ENCODE data around the gene IDH2. TPM values are rescaled to one million over a fixed set of nuclear protein-coding genes. Genes with fewer than 3 reads are reported as not detected.
A peak's percentile ranks its signal among the peaks of the same experiment; 100 is the strongest.

The IDH2 gene
- total and polyA plus RNA-seq, 10 of the 15 experiments (the other 5 are each of a cell fraction or from before 2014, with no cell fraction given) = 2.3 to 358 (median 242) TPM

- ChIA-PET RAD21 (ENCODE audit: unreplicated experiment) (no interaction called here), POLR2A (no interaction called here), SMC1A (ENCODE audit: uncharacterized antibody, unreplicated experiment) (no interaction called here), CTCF (no interaction called here)
- H3K79me2 ChIP-seq (ENCODE audit: control insufficient read depth, insufficient read depth, low read length) = no peaks in the 10 kb centered on the region
- H3K36me3 ChIP-seq (ENCODE audit: control insufficient read depth in 2 of 2, insufficient read depth in 2 of 2, low read length in 1 of 2) = no peaks in the 10 kb centered on the region
- H3K9ac ChIP-seq (ENCODE audit: control insufficient read depth, insufficient read depth, low read length) = no peak overlapping the region
- H3K4me3 ChIP-seq = no peak overlapping the region
- BruUV-seq (replicated peaks) = no TSS peak
- DNase-seq (ENCODE audit: low read depth, low spot score) = no peak
- no peak for FAIRE-seq
- intact Hi-C loops (cut with micrococcal nuclease; ENCODE audit: unreplicated experiment) = no loop called here
- H3K27ac ChIP-seq (ENCODE audit: control insufficient read depth, insufficient read depth) = no peak overlapping the region
- TF ChIP-seq, protein P1, sequence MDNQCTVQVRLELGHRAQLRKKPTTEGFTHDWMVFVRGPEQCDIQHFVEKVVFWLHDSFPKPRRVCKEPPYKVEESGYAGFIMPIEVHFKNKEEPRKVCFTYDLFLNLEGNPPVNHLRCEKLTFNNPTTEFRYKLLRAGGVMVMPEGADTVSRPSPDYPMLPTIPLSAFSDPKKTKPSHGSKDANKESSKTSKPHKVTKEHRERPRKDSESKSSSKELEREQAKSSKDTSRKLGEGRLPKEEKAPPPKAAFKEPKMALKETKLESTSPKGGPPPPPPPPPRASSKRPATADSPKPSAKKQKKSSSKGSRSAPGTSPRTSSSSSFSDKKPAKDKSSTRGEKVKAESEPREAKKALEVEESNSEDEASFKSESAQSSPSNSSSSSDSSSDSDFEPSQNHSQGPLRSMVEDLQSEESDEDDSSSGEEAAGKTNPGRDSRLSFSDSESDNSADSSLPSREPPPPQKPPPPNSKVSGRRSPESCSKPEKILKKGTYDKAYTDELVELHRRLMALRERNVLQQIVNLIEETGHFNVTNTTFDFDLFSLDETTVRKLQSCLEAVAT (IDR thresholded peaks at IDR 0.05) = peak; percentile 39; the same call in 1 of the 2 replicates
- TF ChIP-seq HDAC6 (IDR thresholded peaks at IDR 0.05; ENCODE audit: unreplicated experiment) (no peak), MEF2A (IDR thresholded peaks at IDR 0.05; ENCODE audit: insufficient read depth, low read depth, low read length) (no peak), KAT2A (conservative IDR thresholded peaks at IDR 0.05; ENCODE audit: control insufficient read depth, low read depth, low read length) (no peak), E2F8 (IDR thresholded peaks at IDR 0.05; ENCODE audit: low read depth, partially characterized antibody) (no peak), SRF (IDR thresholded peaks at IDR 0.05; ENCODE audit: low read depth in 2 of 2, low read length in 2 of 2) (0 out of 4 replicates have a peak, but pooled peaks of 1 of the 2 experiments have one; percentile 22)
- no peak overlapping the region for H2AFZ ChIP-seq (ENCODE audit: control insufficient read depth, low read depth, low read length)
- H3K4me1 ChIP-seq (ENCODE audit: control insufficient read depth, insufficient read depth, low read length) = peaks cover 3% of the 10 kb centered on the region; the same call in 1 of the 2 replicates
- no peaks in the 10 kb centered on the region for H3K9me3 ChIP-seq (replicated peaks; ENCODE audit: control insufficient read depth, insufficient read depth, low read length)
- no peak for ATAC-seq
- H3K27me3 ChIP-seq (replicated peaks in 1 of 2; ENCODE audit: control insufficient read depth in 2 of 2, insufficient read depth in 2 of 2, low read length in 1 of 2) = no peaks in the 10 kb centered on the region
- WGBS (ENCODE audit: insufficient coverage, insufficient replicate concordance, low lambda C conversion rate, missing lambda C conversion rate) = 50% methylated on average over 2 of the region's 2 CpGs
- in situ Hi-C loops (cut with MboI) = no loop called here
- H4K20me1 ChIP-seq (ENCODE audit: control insufficient read depth, insufficient read depth) = no peaks in the 10 kb centered on the region
- no peak overlapping the region for H3K4me2 ChIP-seq (ENCODE audit: control insufficient read depth, insufficient read depth)
Observed at GRCh38 chr15:90131848-90132247, 29.6 kb upstream of the IDH2 start.

All from GM12878 (cell line).